VCaP (cell line): ENCODE data around the gene CTNND2.

Experiments used
- H3K27ac ChIP-seq: fragments of 450-650 bp; 2 replicates; pipeline ENCODE4 v1.5.1; 2017
- CTCF ChIP-seq: fragments of 450-650 bp; conservative IDR thresholded peaks from 2 replicates; pipeline ENCODE4 v1.5.1; 2017; ENCODE audit warnings: mild to moderate bottlenecking, moderate library complexity

The CTNND2 gene

GRCh38 chr5:10932426-10932825, 971.8 kb downstream of the CTNND2 start:
- TF ChIP-seq CTCF = no peak

DNA sequence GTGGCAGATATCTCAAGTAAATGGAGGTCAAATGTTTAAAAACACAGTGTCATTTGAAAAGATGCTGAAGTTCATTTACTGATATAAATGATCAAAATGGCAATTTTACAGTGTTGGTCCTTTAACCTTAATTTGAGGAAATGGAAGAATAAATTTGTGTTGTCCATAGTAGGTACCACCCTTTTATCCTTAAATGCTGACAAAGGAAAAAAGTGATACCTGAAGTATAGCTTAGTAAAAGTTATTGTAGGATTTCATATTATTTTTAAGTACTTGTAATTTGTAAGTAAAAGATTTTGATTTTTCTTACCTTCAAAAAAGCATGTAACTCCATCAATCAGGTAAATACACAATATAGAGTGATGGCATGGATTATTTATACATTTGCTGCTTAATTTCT, 976.6 kb downstream of the CTNND2 start:
- TF ChIP-seq CTCF = no peak
- H3K27ac ChIP-seq = no peak overlapping the region

More at GRCh38 chr5:10932426-10932825, 971.8 kb downstream of the CTNND2 start:
- no peak overlapping the region for H3K27ac ChIP-seq

GRCh38 chr5:10923310-10923709, 980.9 kb downstream of the CTNND2 start:
- no peak for TF ChIP-seq CTCF
- no peak overlapping the region for H3K27ac ChIP-seq
